Spleen (tissue), 11 donors: Measurements from ENCODE around the gene PDCD1. TPM values are rescaled to one million over a fixed set of nuclear protein-coding genes. Genes with fewer than 3 reads are reported as not detected.

Source experiments
- DNase-seq: peaks from one replicate; pipeline ENCODE4 v3.0.0-alpha.2; 2020
- H3K27ac ChIP-seq, 8 donors: fragments of 200-600 bp; sonication (generic) in 7 of 8; 1 replicate in 4 of 8; 2 replicates in 4 of 8; pipeline versions ENCODE4 v1.5.0 to v1.8.0; 2016 to 2021; ENCODE audit warnings: inconsistent platforms in 4 of 8, mild to moderate bottlenecking in 4 of 8, moderate library complexity in 1 of 8
- H3K27me3 ChIP-seq, 7 donors: fragments of 200-600 bp; sonication (generic) in 6 of 7; replicated peaks in 1 of 7; 1 replicate in 4 of 7; 2 replicates in 3 of 7; pipeline versions ENCODE4 v1.5.0 to v1.8.0; 2016 to 2021; ENCODE audit warnings: inconsistent platforms in 3 of 7, mild to moderate bottlenecking in 1 of 7
- H3K36me3 ChIP-seq, 6 donors: fragments of 200-600 bp; sonication (generic) in 5 of 6; 1 replicate in 4 of 6; 2 replicates in 2 of 6; pipeline versions ENCODE4 v1.5.0 to v1.8.0; 2016 to 2021; ENCODE audit warnings: inconsistent platforms in 2 of 6
- H3K4me1 ChIP-seq, 6 donors: fragments of 200-600 bp; sonication (generic) in 5 of 6; 1 replicate in 3 of 6; 2 replicates in 3 of 6; pipeline versions ENCODE4 v1.5.0 to v1.8.0; 2016 to 2021; ENCODE audit warnings: inconsistent platforms in 3 of 6
- H3K4me3 ChIP-seq, 8 donors: fragments of 200-600 bp; sonication (generic) in 7 of 8; 1 replicate in 4 of 8; 2 replicates in 4 of 8; pipeline versions ENCODE4 v1.5.0 to v1.8.0; 2016 to 2021; ENCODE audit warnings: inconsistent platforms in 4 of 8, mild to moderate bottlenecking in 4 of 8, moderate library complexity in 2 of 8
- H3K9me3 ChIP-seq, 8 donors: fragments of 200-600 bp; sonication (generic) in 7 of 8; 1 replicate in 4 of 8; 2 replicates in 4 of 8; pipeline versions ENCODE4 v1.5.0 to v1.8.0; 2016 to 2021; ENCODE audit warnings: inconsistent platforms in 4 of 8
- CTCF ChIP-seq, 11 experiments: fragments of 200-600 bp in 7 of 11; fragments of 450-650 bp in 4 of 11; sonication (generic) in 4 of 11; IDR thresholded peaks in 8 of 11; conservative IDR thresholded peaks in 3 of 11; 1 replicate in 7 of 11; 2 replicates in 4 of 11; pipeline versions ENCODE4 v1.4.0 to v1.8.0; 2016 to 2021; ENCODE audit warnings: antibody characterized with exemption in 11 of 11, inconsistent platforms in 4 of 11, mild to moderate bottlenecking in 1 of 11
- POLR2A ChIP-seq, 3 donors: fragments of 450-650 bp; IDR thresholded peaks; one replicate each; pipeline ENCODE4 v1.5.1; 2017; ENCODE audit warnings: antibody characterized with exemption in 3 of 3, mild to moderate bottlenecking in 1 of 3
- POLR2AphosphoS5 ChIP-seq, 3 donors: sonication (generic); formaldehyde crosslinking; IDR thresholded peaks; one replicate each; pipeline ENCODE4 v1.5.1; 2017; ENCODE audit warnings: antibody characterized with exemption in 3 of 3
- WGBS, 5 donors: extraction: QIAGEN DNeasy Blood & Tissue Kit in 3 of 5; methylation state at CpG; one replicate each; pipeline versions ENCODE4 v1.1.5 to v1.1.7; 2013 to 2018; 5-methylcytosine and 5-hydroxymethylcytosine counted together
- intact Hi-C: fragments of 100-400 bp; cut with DNase I; formaldehyde crosslinking; loops from one replicate; pipeline ENCODE4 v1.15.0; 2023; ENCODE audit warnings: low total_unique reads
- polyA plus RNA-seq, 3 donors: library from polyadenylated mRNA; stranded (reverse); fragments of 200-250 nt; gene quantifications; one replicate each; pipeline ENCODE4 v1.2.1, GENCODE V29; 2013
- total RNA-seq, 7 donors: library from RNA; depleted of rRNA in 3 of 7; stranded (reverse); fragments of >200 nt in 3 of 7; fragmentation: NEBNext Ultra II Directional in 4 of 7; extraction: Animal tissue kit (Norgen Biotek cat#: 25700) in 4 of 7; gene quantifications; one replicate each; pipeline versions ENCODE4 v1.1.0 to v1.2.1, GENCODE V29; 2016 to 2021
- donor health status: healthy with polysubstance abuse.
- donor health status: DM: no; HTN: no; CAD: no; lungs with moderate emphysema.
- donor health status: DM: no; HTN: no; CAD: no.
- donor health status: Bipolar disorder and iron deficiency.
- donor health status: healthy.
- donor health status: DM: no; HTN: no; CAD: no.
- donor health status: DM: yes; HTN: yes; CAD: no.

Gene PDCD1
- total and polyA plus RNA-seq, 10 donors: 2.7 to 7.9 (median 5.3) TPM

- TF ChIP-seq POLR2AphosphoS5 (IDR thresholded peaks at IDR 0.05) (no peak), POLR2A (IDR thresholded peaks at IDR 0.05) (no peak), CTCF (IDR thresholded peaks at IDR 0.05 in 8 of 11, conservative IDR thresholded peaks at IDR 0.05 in 3 of 11) (no peak)
- Histone ChIP-seq H3K4me1 (peaks cover 0 to 74% (median 35%) of the 10 kb centered on the region in 6 donors), H3K9me3 (no peaks in the 10 kb centered on the region), H3K27ac (peak within 1 kb of the TSS in 5 of 8 donors; percentile 67 to 85 (median 77)), H3K27me3 (peaks cover 0 to 79% (median 15%) of the 10 kb centered on the region in 7 donors), H3K36me3 (no peaks in the 10 kb centered on the region), H3K4me3 (peak within 1 kb of the TSS in 1 of 8 donors; percentile 46)
- 76 to 81% (median 79%) methylated on average over 27 to 33 of the region's 33 CpGs for WGBS, 5 donors
- DNase-seq: no peak
- intact Hi-C loops: no loop called here
These were observed 10.6 kb upstream of the PDCD1 start, which contains the start of gene RTP5 for GRCh38 chr2:241869087-241869961. Gene RTP5, plus strand, starts transcription at chr2:241869729. Its CDS starts 28 bp downstream, at chr2:241869757.

GRCh38 chr2:241868661-241869081, 10.0 kb upstream of the PDCD1 start:
- peak overlapping the region in 5 of 8 donors; percentile 67 to 85 (median 77) for H3K27ac ChIP-seq
- intact Hi-C loops: no loop called here
- H3K36me3 ChIP-seq: no peaks in the 10 kb centered on the region
- peaks cover 0 to 81% (median 40%) of the 10 kb centered on the region in 6 donors for H3K4me1 ChIP-seq
- WGBS, 5 donors: 46 to 57% (median 47%) methylated on average over 15 of the region's 15 CpGs
- no peak for DNase-seq
- H3K9me3 ChIP-seq: no peaks in the 10 kb centered on the region
- H3K27me3 ChIP-seq: peaks cover 0 to 85% (median 20%) of the 10 kb centered on the region in 7 donors
- H3K4me3 ChIP-seq: peak overlapping the region in 1 of 8 donors; percentile 46
- TF ChIP-seq CTCF (IDR thresholded peaks at IDR 0.05 in 8 of 11, conservative IDR thresholded peaks at IDR 0.05 in 3 of 11) (no peak), POLR2A (IDR thresholded peaks at IDR 0.05) (no peak), POLR2AphosphoS5 (IDR thresholded peaks at IDR 0.05) (peak in 1 of 3 donors; percentile 17)

GRCh38 chr2:241867776-241868420, 9.2 kb upstream of the PDCD1 start:
- Histone ChIP-seq H3K4me1 (peaks cover 0 to 88% (median 48%) of the 10 kb centered on the region in 6 donors), H3K9me3 (no peaks in the 10 kb centered on the region), H3K4me3 (peak overlapping the region in 1 of 8 donors; percentile 46), H3K27ac (peak overlapping the region in 6 of 8 donors; percentile 13 to 85 (median 73)), H3K27me3 (peaks cover 0 to 93% (median 27%) of the 10 kb centered on the region in 7 donors), H3K36me3 (no peaks in the 10 kb centered on the region)
- WGBS, 5 donors: 30 to 52% (median 34%) methylated on average over 12 to 19 of the region's 19 CpGs
- DNase-seq: no peak
- no peak for TF ChIP-seq CTCF (IDR thresholded peaks at IDR 0.05 in 8 of 11, conservative IDR thresholded peaks at IDR 0.05 in 3 of 11)
- peak; percentile 60 to 84 (median 64) for TF ChIP-seq POLR2AphosphoS5 (IDR thresholded peaks at IDR 0.05)
- no peak for TF ChIP-seq POLR2A (IDR thresholded peaks at IDR 0.05)
- intact Hi-C loops: no loop called here
